HG02763 (cell line): ENCODE data around the gene MIER2.

Experiments used
- ATAC-seq: cut with Tn5 transposase; IDR thresholded peaks from one replicate; pipeline ENCODE4 v1.9.1; 2021; ENCODE audit warnings: mild to moderate bottlenecking, moderate library complexity; ENCODE audit not compliant: unreplicated experiment

MIER2 gene

GRCh38 chr19:309206-309565 is 35.4 kb downstream of the MIER2 start:
- no peak for ATAC-seq

GRCh38 chr19:308471-309205 is 36.0 kb downstream of the MIER2 start:
- no peak for ATAC-seq

GRCh38 chr19:307793-308420 is 36.7 kb downstream of the MIER2 start:
- ATAC-seq: no peak

GRCh38 chr19:307111-307531 is 37.5 kb downstream of the MIER2 start:
- no peak for ATAC-seq

- ATAC-seq: no peak
Measured at GRCh38 chr19:306151-306900, 38.3 kb downstream of the MIER2 start.

- ATAC-seq: no peak
Measured at GRCh38 chr19:305240-306150, 39.1 kb downstream of the MIER2 start.

- no peak for ATAC-seq
Measured at GRCh38 chr19:296476-297225, 47.9 kb downstream of the MIER2 start.

GRCh38 chr19:295687-296370 is 48.8 kb downstream of the MIER2 start:
- no peak for ATAC-seq

- no peak for ATAC-seq
Measured at GRCh38 chr19:294946-295686, 49.5 kb downstream of the MIER2 start.

- no peak for ATAC-seq
Measured at GRCh38 chr19:294341-294945, 50.2 kb downstream of the MIER2 start.

- no peak for ATAC-seq
Measured at GRCh38 chr19:293436-294110, 51.0 kb downstream of the MIER2 start.

GRCh38 chr19:292951-293350 is 51.6 kb downstream of the MIER2 start:
- ATAC-seq: no peak

- ATAC-seq: no peak
Measured at GRCh38 chr19:292281-292884, 52.2 kb downstream of the MIER2 start.

- ATAC-seq: no peak
Measured at GRCh38 chr19:291561-292280, 52.9 kb downstream of the MIER2 start.

- ATAC-seq: no peak
Measured at GRCh38 chr19:291006-291521, 53.5 kb downstream of the MIER2 start, which contains the start of gene PLPP2. TSS of gene PLPP2 (minus strand) at chr19:291403. CDS start at chr19:291336, 67 bp downstream.

- ATAC-seq: no peak
Measured at GRCh38 chr19:290372-291005, 54.1 kb downstream of the MIER2 start.
